ENCODE results near the gene AP3M1. TPM values are rescaled to one million over a fixed set of nuclear protein-coding genes. Genes with fewer than 3 reads are reported as not detected.

The AP3M1 gene
- total RNA-seq, 1 experiment from 2014 or later: 34.4 TPM

DNA sequence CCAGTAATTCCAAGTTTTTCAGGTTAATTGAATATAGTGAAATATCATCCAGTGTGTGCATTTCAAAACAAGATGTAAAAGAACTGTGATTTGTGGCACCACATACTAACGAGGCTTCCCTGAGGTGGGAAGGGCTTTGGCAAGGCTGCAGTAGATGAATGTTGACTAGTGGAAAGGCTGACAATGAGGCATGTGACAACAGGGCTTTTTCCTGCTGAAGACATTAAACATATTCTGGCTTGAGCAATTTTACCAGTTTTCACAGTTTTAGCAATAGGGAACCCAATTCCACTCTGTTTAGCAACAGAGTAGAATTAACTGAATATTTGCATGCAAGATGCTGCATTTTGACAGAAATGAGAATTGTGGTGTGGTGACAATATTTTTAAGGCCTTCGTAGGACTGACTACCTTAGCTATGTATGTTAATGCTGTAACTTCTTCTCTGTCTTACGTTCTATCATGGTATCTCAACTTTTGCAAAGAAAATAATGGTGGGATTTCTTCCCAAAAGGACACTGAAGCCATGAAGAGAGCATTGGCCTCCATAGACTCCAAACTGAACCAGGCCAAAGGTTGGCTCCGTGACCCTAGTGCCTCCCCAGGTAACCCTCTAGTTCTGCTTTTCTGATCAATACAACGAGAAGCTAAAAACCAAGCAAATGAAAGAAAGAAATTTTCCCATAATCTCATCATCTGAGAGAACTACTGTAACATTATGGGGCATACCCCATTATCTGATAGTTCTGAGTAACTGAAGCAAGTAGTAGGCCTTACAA is 68.5 kb downstream of the AP3M1 start (continued):
- TF ChIP-seq POLR2AphosphoS5 (IDR thresholded peaks at IDR 0.05; ENCODE audit: low read depth, low read length): no peak

DNA sequence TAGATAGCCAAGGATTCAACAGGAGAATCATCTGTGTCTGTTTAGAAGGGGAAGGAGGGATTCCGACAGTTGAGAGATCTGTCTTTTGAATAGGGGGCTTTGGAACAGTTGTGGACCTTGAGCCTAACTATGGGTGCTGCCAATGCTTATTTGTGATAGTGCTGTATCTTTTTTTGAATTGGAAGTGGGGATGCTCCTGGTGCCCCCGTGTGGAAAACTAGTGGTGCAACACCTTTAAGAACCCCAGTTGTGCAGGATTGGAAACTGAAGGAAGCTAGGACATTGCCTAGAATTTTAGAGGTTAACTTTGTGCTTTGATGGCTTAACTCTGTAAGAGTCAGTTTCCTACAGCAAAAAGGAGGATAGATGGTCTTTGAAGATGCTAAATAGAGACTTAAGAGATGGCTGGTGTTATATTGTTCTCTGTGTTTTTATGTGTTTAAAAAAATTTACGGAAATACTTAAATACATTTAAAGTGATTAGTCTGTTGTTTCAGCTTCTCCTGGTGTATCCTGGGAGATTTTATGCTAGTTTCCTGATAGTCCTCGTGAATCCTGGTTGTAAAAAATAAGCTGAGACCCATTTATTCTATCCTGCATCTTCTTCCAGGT is 69.3 kb downstream of the AP3M1 start:
- Histone ChIP-seq H3K4me3 (replicated peaks in 1 of 2; ENCODE audit: low read depth in 1 of 2, low read length in 2 of 2) (no peak overlapping the region), H3K9me3 (ENCODE audit: control insufficient read depth in 1 of 2, insufficient read depth in 1 of 2, low read depth in 1 of 2, low read length in 2 of 2) (no peaks in the 10 kb centered on the region), H3K79me2 (ENCODE audit: insufficient read depth, low read length) (peaks cover 52% of the 10 kb centered on the region), H3K27me3 (ENCODE audit: insufficient read depth, low read length) (no peaks in the 10 kb centered on the region), H2AFZ (ENCODE audit: low read depth, low read length, poor library complexity, severe bottlenecking) (no peak overlapping the region), H3K9me2 (ENCODE audit: insufficient read depth) (no peaks in the 10 kb centered on the region), H3K36me3 (ENCODE audit: control insufficient read depth in 1 of 2, insufficient read depth in 2 of 2, low read length in 2 of 2) (peaks cover 11 to 13% of the 10 kb centered on the region in 2 experiments; a peak in 2 of 4 replicates), H3K27ac (ENCODE audit: low read depth, low read length) (peak overlapping the region; percentile 64; the same call in 1 of the 2 replicates), H3K9ac (ENCODE audit: low read length) (no peak overlapping the region), H4K20me1 (ENCODE audit: insufficient read depth) (no peaks in the 10 kb centered on the region; the same call in 1 of the 2 replicates), H3K4me2 (ENCODE audit: low read length) (peak overlapping the region; percentile 60; the same call in 1 of the 2 replicates), H3K4me1 (ENCODE audit: control insufficient read depth in 1 of 2, insufficient read depth in 2 of 2, low read length in 2 of 2) (peaks cover 32 to 48% of the 10 kb centered on the region in 2 experiments)
- ChIA-PET CTCF (interaction anchor here (0.6 to 6.5 kb wide), 10 partner anchors 10 to 218 kb away, joined by 3 to 61 read pairs (median 3); no protein-coding TSS in a partner anchor), POLR2A (interaction anchor here (1.2 kb wide), 2 partner anchors 194 to 195 kb away, joined by 3 to 4 read pairs; no protein-coding TSS in a partner anchor), RAD21 (ENCODE audit: low non-redundant PET in 1 of 2, low total read pairs in 2 of 2, uncharacterized antibody in 2 of 2, unreplicated experiment in 2 of 2) (interaction anchor here (0.7 to 1.5 kb wide), 5 partner anchors 56 to 195 kb away, joined by 3 to 9 read pairs (median 3); no protein-coding TSS in a partner anchor)
- intact Hi-C loops (cut with micrococcal nuclease): loop anchor here (1.0 to 5.0 kb wide), 3 partner anchors 119 to 232 kb away; no protein-coding TSS in a partner anchor
- TF ChIP-seq CBX3 (IDR thresholded peaks at IDR 0.05; ENCODE audit: low read depth): 0 out of 2 replicates have a peak, but pooled peaks have one; percentile 9
- TF ChIP-seq, protein P1, sequence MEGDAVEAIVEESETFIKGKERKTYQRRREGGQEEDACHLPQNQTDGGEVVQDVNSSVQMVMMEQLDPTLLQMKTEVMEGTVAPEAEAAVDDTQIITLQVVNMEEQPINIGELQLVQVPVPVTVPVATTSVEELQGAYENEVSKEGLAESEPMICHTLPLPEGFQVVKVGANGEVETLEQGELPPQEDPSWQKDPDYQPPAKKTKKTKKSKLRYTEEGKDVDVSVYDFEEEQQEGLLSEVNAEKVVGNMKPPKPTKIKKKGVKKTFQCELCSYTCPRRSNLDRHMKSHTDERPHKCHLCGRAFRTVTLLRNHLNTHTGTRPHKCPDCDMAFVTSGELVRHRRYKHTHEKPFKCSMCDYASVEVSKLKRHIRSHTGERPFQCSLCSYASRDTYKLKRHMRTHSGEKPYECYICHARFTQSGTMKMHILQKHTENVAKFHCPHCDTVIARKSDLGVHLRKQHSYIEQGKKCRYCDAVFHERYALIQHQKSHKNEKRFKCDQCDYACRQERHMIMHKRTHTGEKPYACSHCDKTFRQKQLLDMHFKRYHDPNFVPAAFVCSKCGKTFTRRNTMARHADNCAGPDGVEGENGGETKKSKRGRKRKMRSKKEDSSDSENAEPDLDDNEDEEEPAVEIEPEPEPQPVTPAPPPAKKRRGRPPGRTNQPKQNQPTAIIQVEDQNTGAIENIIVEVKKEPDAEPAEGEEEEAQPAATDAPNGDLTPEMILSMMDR (IDR thresholded peaks at IDR 0.05 in 2 of 3, conservative IDR thresholded peaks at IDR 0.05 in 1 of 3; ENCODE audit: borderline replicate concordance in 1 of 3, insufficient read depth in 1 of 3, low read depth in 2 of 3, low read length in 2 of 3): peak; percentile 59 to 81 (median 80); a peak in 5 of 6 replicates
- TF ChIP-seq RAD21 (IDR thresholded peaks at IDR 0.05; ENCODE audit: low read depth): peak; percentile 84
- TF ChIP-seq YY1 (IDR thresholded peaks at IDR 0.05; ENCODE audit: extremely low read depth, insufficient replicate concordance, low read depth, low read length): no peak
- TF ChIP-seq TCF7L2 (IDR thresholded peaks at IDR 0.05; ENCODE audit: borderline replicate concordance, extremely low read depth, insufficient read depth, insufficient read length): no peak
- ATAC-seq (peak; percentile 82), DNase-seq (ENCODE audit: low read depth, low spot score) (peak; percentile 43)
- no TSS peak for BruUV-seq (replicated peaks)

Measured in HCT116 (cell line).